Mammary epithelial cell (primary cell): ENCODE data around the gene JMJD1C.

Experiments used
- EZH2 ChIP-seq: IDR thresholded peaks from 2 replicates; pipeline ENCODE4 v1.6.1; 2012; ENCODE audit warnings: low read length, inconsistent platforms, borderline replicate concordance
- TF ChIP-seq, protein P1 (sequence below), 2 donors: IDR thresholded peaks in 1 of 2; conservative IDR thresholded peaks in 1 of 2; 2 replicates each; pipeline ENCODE4 v1.5.1; 2011 to 2012; ENCODE audit warnings: inconsistent platforms in 2 of 2, low read length in 2 of 2, mild to moderate bottlenecking in 2 of 2, control low read depth in 1 of 2, low read depth in 1 of 2; ENCODE audit not compliant: insufficient read depth in 1 of 2; ENCODE audit errors: extremely low read depth in 1 of 2

GRCh38 chr10:63156236-63156635, 309.5 kb downstream of the JMJD1C start:
- TF ChIP-seq, protein P1, sequence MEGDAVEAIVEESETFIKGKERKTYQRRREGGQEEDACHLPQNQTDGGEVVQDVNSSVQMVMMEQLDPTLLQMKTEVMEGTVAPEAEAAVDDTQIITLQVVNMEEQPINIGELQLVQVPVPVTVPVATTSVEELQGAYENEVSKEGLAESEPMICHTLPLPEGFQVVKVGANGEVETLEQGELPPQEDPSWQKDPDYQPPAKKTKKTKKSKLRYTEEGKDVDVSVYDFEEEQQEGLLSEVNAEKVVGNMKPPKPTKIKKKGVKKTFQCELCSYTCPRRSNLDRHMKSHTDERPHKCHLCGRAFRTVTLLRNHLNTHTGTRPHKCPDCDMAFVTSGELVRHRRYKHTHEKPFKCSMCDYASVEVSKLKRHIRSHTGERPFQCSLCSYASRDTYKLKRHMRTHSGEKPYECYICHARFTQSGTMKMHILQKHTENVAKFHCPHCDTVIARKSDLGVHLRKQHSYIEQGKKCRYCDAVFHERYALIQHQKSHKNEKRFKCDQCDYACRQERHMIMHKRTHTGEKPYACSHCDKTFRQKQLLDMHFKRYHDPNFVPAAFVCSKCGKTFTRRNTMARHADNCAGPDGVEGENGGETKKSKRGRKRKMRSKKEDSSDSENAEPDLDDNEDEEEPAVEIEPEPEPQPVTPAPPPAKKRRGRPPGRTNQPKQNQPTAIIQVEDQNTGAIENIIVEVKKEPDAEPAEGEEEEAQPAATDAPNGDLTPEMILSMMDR (conservative IDR thresholded peaks at IDR 0.05 in 1 of 2, IDR thresholded peaks at IDR 0.05 in 1 of 2; ENCODE audit: extremely low read depth in 1 of 2, insufficient read depth in 1 of 2, low read depth in 1 of 2, low read length in 2 of 2) = no peak
- no peak for TF ChIP-seq EZH2
